Right atrium auricular region (tissue), 2 donors: ENCODE results near the gene NEU4. TPM values are rescaled to one million over a fixed set of nuclear protein-coding genes. Genes with fewer than 3 reads are reported as not detected.

Source experiments
- DNase-seq: peaks from one replicate; pipeline ENCODE4 v3.0.0-alpha.2; 2019; ENCODE audit warnings: low spot score
- H3K27ac ChIP-seq, 2 donors: fragments of 200-600 bp; sonication (generic); 1 replicate in 1 of 2; 2 replicates in 1 of 2; pipeline ENCODE4 v1.5.1; 2016 to 2019
- H3K27me3 ChIP-seq, 2 donors: fragments of 200-600 bp; sonication (generic); one replicate each; pipeline versions ENCODE4 v1.5.1 to v1.6.0; 2017 to 2019
- H3K36me3 ChIP-seq: fragments of 200-600 bp; sonication (generic); one replicate; pipeline ENCODE4 v1.5.1; 2016
- H3K4me1 ChIP-seq, 2 donors: fragments of 200-600 bp; sonication (generic); one replicate each; pipeline versions ENCODE4 v1.5.1 to v1.6.0; 2017 to 2019
- H3K4me3 ChIP-seq, 2 donors: fragments of 200-600 bp; sonication (generic); 1 replicate in 1 of 2; 2 replicates in 1 of 2; pipeline ENCODE4 v1.5.1; 2017 to 2019; ENCODE audit warnings: mild to moderate bottlenecking in 1 of 2, moderate library complexity in 1 of 2
- H3K9me3 ChIP-seq, 2 donors: fragments of 200-600 bp; sonication (generic); one replicate each; pipeline ENCODE4 v1.5.1; 2019
- total RNA-seq, 2 donors: library from RNA; depleted of rRNA; stranded (reverse); fragments of >200 nt; gene quantifications; one replicate each; pipeline ENCODE4 v1.1.0, GENCODE V29; 2016
- TF ChIP-seq, protein P1 (sequence below), 2 donors: fragments of 200-600 bp; sonication (generic); IDR thresholded peaks; one replicate each; pipeline ENCODE4 v1.5.1; 2019; ENCODE audit warnings: antibody characterized with exemption in 2 of 2

The NEU4 gene
- total RNA-seq, 2 donors from 2014 or later, result 0.31 TPM; not detected in 1

DNA sequence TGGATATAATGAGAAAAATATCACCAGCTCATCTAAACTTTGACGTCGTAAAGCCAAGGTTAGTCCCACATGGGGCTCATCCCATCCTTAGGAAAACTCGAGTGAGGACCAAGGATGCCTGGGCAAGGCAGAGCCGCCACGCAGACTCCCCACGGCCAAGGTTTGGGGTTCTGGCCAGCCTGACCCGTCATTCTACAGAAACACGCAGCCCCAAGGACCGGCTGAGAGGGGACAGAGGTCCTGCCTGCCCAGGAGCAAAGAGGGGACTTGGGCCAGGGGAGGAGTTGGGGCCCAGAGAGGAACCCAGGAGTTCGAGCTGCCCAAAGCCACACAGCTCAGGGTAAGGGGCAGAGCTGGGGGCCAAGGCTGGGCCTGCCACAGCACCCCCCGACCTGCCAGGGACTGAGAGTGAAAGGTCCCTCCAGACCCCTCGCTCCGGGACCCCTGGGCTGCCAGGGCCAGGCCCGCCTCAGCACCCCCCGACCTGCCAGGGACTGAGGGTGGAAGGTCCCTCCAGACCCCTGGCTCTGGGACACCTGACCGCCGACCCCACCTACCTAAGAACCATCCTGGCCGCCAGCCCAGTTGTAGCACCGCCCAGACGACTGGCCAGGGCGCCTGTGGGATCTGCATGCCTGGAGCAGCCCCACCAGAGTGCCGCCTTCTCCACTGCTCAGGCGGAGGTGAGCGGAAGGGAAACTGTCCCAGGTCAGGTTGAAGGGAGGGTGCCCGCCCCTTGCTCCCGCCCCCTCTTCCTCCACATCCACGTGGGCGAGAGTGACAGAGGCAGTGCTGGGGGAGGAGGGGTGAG is 49.4 kb downstream of the NEU4 start, which contains the start of gene PDCD1:
TSS of gene PDCD1 (minus strand) at position 689 of the 811 bp plus-strand sequence. CDS start at position 633, 56 bp downstream.
- Histone ChIP-seq H3K36me3 (no peaks in the 10 kb centered on the region), H3K4me3 (peak within 1 kb of the TSS; percentile 24 to 38), H3K27me3 (no peaks in the 10 kb centered on the region), H3K4me1 (peaks cover 0 to 43% of the 10 kb centered on the region in 2 donors), H3K27ac (peak within 1 kb of the TSS; percentile 93 to 98), H3K9me3 (no peaks in the 10 kb centered on the region)
- TF ChIP-seq, protein P1, sequence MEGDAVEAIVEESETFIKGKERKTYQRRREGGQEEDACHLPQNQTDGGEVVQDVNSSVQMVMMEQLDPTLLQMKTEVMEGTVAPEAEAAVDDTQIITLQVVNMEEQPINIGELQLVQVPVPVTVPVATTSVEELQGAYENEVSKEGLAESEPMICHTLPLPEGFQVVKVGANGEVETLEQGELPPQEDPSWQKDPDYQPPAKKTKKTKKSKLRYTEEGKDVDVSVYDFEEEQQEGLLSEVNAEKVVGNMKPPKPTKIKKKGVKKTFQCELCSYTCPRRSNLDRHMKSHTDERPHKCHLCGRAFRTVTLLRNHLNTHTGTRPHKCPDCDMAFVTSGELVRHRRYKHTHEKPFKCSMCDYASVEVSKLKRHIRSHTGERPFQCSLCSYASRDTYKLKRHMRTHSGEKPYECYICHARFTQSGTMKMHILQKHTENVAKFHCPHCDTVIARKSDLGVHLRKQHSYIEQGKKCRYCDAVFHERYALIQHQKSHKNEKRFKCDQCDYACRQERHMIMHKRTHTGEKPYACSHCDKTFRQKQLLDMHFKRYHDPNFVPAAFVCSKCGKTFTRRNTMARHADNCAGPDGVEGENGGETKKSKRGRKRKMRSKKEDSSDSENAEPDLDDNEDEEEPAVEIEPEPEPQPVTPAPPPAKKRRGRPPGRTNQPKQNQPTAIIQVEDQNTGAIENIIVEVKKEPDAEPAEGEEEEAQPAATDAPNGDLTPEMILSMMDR (IDR thresholded peaks at IDR 0.05), result no peak
- DNase-seq, result no peak

DNA sequence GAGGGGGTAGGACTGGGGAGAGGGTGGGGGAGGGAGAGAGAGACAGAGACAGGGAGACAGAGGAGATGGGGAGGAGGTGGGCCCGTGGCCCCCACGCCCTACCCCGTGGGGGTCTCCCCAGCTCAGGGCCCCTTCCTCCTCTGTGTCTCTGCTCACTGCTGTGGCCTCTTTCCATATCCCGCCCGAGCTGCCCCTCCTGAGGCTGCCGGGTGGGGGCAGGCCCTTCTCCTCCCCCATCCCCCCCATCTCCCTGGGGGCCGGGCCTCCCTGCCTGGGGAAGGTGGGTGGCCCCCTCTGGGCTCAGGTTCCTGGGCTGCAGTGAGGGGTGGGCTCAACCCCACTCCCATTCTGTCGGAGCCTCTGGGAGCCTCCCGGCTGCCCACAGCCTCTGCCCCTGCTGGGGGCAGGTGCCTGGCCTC is 50.0 kb downstream of the NEU4 start:
- Histone ChIP-seq H3K27me3 (no peaks in the 10 kb centered on the region), H3K27ac (peak overlapping the region; percentile 93 to 98), H3K9me3 (no peaks in the 10 kb centered on the region), H3K36me3 (no peaks in the 10 kb centered on the region), H3K4me3 (no peak overlapping the region), H3K4me1 (peaks cover 0 to 36% of the 10 kb centered on the region in 2 donors)
- TF ChIP-seq, protein P1 (IDR thresholded peaks at IDR 0.05), result no peak
- no peak for DNase-seq

DNA sequence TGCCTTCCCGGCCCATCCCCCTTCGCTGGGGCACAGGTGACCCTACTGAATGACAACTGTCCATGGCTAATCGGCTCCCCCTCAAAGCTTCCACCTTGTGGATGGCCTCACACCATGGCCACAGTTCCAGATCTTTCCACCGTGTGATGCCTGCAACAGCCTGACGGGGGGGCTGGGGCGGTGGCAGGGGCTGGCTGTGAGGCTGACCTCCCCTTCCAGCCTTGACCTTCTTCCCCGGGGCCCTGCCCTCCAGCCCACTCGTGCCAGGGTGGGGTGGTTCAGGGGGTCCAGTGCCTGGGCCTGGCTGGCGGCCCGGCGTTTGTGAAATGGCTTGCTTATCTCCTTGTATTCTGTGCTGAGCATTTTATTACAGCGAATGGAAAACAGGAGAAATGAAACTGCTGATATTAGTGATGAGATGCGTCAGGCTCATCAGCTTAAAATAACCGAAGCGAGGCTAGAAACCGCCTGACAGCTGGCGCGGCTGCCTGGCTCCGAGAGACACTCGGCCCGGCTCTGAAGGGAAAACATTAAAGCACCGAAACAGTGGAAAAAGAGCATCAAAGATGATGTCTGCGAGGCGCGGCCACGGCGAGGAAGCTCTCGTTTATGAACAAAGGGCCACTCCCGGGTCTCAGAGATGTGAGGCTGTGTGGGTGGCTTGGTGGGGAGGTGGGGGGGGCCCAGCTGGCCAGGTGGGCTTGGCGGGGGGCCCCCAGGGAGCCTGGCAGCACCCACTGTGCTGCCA is 50.6 kb downstream of the NEU4 start:
- DNase-seq, result peak; percentile 79
- no peaks in the 10 kb centered on the region for H3K27me3 ChIP-seq
- H3K4me3 ChIP-seq, result peak overlapping the region; percentile 24 to 38
- no peaks in the 10 kb centered on the region for H3K9me3 ChIP-seq
- TF ChIP-seq, protein P1 (IDR thresholded peaks at IDR 0.05), result peak in 1 of 2 donors; percentile 15
- H3K36me3 ChIP-seq, result no peaks in the 10 kb centered on the region
- peak overlapping the region; percentile 93 to 98 for H3K27ac ChIP-seq
- H3K4me1 ChIP-seq, result peaks cover 0 to 31% of the 10 kb centered on the region in 2 donors

DNA sequence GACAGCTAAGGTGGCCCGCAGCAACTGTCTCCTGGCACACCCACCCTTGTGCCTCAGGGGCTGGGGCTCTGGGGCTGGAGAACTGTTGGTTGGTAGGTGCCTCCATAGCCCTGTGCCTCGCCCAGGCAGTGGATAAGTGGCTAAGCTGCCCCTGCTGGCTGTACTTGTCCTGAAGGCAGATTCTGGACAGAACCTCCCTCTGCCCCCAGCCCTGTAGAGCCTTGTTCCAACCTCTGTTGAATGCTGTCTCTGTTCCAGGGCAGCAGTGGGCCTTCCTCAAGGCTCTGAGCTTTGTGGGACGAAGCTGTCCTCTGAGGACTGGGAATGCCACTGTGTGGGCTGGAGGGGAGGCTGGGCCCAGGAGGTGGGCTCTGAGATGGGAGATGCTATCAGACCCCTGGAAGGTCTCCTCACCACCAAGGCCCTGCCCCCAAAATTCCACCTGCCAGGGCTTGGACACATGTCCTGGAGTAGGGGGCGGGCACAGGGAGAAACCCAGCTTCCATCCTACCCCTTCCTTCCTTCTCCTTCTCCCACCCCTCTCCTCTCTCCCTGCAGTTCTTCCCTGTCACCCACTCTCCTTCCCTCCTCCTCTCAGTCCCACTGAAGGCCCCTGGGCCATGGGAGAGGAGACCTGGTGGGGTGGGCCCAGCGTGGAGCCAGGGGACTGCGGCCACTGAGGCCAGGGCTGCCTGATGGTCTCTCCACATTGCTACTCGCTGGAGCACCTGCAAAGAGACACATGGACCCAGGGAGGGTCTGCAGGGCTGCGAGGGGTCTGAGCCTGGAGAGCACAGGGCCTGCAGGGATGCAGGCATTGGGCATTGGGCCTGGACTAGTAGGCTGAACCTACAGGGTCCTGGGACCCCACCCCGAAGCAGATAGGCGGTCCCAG is 51.4 kb downstream of the NEU4 start:
- Histone ChIP-seq H3K4me3 (peak overlapping the region; percentile 24 to 38), H3K9me3 (no peaks in the 10 kb centered on the region), H3K27ac (peak overlapping the region; percentile 93 to 98), H3K27me3 (peaks cover 2 to 6% of the 10 kb centered on the region in 2 donors), H3K36me3 (no peaks in the 10 kb centered on the region), H3K4me1 (peaks cover 0 to 24% of the 10 kb centered on the region in 2 donors)
- TF ChIP-seq, protein P1 (IDR thresholded peaks at IDR 0.05), result peak in 1 of 2 donors; percentile 23
- DNase-seq, result no peak

DNA sequence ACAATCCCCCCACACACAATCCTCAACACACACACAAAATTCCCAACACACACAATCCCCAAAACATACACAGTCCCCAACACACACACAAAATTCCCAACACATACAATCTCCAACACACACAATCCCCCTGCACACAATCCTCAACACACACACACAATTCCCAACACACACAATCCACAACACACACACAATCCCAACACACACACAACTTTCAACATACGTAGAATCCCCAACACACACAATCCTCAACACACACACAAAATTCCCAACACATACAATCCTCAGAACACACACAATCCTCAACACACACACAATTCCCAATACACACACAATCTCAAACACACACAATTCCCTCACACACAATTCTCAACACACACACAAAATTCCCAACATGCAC is 52.3 kb downstream of the NEU4 start:
- Histone ChIP-seq H3K9me3 (no peaks in the 10 kb centered on the region), H3K27me3 (peaks cover 6 to 8% of the 10 kb centered on the region in 2 donors), H3K36me3 (no peaks in the 10 kb centered on the region), H3K27ac (peak overlapping the region in 1 of 2 donors; percentile 93), H3K4me1 (peaks cover 0 to 24% of the 10 kb centered on the region in 2 donors), H3K4me3 (no peak overlapping the region)
- no peak for DNase-seq
- TF ChIP-seq, protein P1 (IDR thresholded peaks at IDR 0.05), result no peak
